ENCODE data around the gene DLX6.

The DLX6 gene

GRCh38 chr7:97011104-97011503 is 5.8 kb downstream of the DLX6 start:
- no peak for DNase-seq (ENCODE audit: low read depth in 2 of 2)

GRCh38 chr7:97011536-97012364 is 6.4 kb downstream of the DLX6 start:
- no peak for DNase-seq (ENCODE audit: low read depth in 2 of 2)

GRCh38 chr7:97012365-97013133 is 7.2 kb downstream of the DLX6 start:
- DNase-seq (ENCODE audit: low read depth in 2 of 2) = no peak

- DNase-seq (ENCODE audit: low read depth in 2 of 2) = no peak
Measured at GRCh38 chr7:97013134-97013844, 7.9 kb downstream of the DLX6 start.

- DNase-seq (ENCODE audit: low read depth in 2 of 2) = no peak
Measured at GRCh38 chr7:97013845-97014134, 8.4 kb downstream of the DLX6 start.

DNA sequence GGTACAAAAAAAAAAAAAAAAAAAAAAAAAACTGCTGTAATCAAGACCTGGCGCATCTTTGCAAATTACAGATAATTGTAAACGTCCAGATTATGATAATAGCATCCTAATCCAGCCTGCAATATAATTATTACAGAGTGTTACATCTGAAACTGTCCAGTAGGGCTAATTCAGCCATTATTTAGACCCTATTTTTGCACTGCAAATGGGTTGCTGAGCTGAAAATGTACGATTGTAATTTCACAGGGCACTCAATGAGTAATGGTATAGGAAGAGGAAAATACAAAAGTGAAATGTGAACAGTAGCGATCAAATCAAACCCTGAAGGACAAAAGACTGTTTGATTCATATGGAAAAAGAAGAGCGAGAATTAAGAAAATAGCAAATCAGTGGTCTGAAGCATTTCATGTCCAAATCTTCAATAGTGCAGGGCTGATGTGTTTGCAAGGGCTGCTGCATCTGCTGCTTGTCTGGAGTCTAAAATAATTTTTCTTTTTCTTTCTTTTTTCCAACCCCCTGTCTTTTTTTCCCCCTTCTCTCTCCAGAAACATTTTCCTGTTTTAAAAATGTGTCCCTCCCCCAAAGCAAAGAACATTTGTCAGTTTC is 8.9 kb downstream of the DLX6 start:
- no peak for DNase-seq (ENCODE audit: low read depth in 2 of 2)

GRCh38 chr7:97015279-97015678 is 9.9 kb downstream of the DLX6 start:
- no peak for DNase-seq (ENCODE audit: low read depth in 2 of 2)

- no peak for DNase-seq (ENCODE audit: low read depth in 2 of 2)
Measured at GRCh38 chr7:97015756-97016380, 10.5 kb downstream of the DLX6 start.

- no peak for DNase-seq (ENCODE audit: low read depth in 2 of 2)
Measured at GRCh38 chr7:97016381-97017191, 11.2 kb downstream of the DLX6 start.

- DNase-seq (ENCODE audit: low read depth in 2 of 2) = no peak
Measured at GRCh38 chr7:97017192-97018125, 12.1 kb downstream of the DLX6 start.

GRCh38 chr7:97018126-97018601 is 12.8 kb downstream of the DLX6 start:
- no peak for DNase-seq (ENCODE audit: low read depth in 2 of 2)

- no peak for DNase-seq (ENCODE audit: low read depth in 2 of 2)
Measured at GRCh38 chr7:97018791-97019531, 13.6 kb downstream of the DLX6 start.

- no peak for DNase-seq (ENCODE audit: low read depth in 2 of 2)
Measured at GRCh38 chr7:97019710-97020225, 14.4 kb downstream of the DLX6 start.

GRCh38 chr7:97020601-97020995 is 15.2 kb downstream of the DLX6 start:
- no peak for DNase-seq (ENCODE audit: low read depth in 2 of 2)

- DNase-seq (ENCODE audit: low read depth in 2 of 2) = no peak
Measured at GRCh38 chr7:97020996-97021746, 15.8 kb downstream of the DLX6 start.

DNA sequence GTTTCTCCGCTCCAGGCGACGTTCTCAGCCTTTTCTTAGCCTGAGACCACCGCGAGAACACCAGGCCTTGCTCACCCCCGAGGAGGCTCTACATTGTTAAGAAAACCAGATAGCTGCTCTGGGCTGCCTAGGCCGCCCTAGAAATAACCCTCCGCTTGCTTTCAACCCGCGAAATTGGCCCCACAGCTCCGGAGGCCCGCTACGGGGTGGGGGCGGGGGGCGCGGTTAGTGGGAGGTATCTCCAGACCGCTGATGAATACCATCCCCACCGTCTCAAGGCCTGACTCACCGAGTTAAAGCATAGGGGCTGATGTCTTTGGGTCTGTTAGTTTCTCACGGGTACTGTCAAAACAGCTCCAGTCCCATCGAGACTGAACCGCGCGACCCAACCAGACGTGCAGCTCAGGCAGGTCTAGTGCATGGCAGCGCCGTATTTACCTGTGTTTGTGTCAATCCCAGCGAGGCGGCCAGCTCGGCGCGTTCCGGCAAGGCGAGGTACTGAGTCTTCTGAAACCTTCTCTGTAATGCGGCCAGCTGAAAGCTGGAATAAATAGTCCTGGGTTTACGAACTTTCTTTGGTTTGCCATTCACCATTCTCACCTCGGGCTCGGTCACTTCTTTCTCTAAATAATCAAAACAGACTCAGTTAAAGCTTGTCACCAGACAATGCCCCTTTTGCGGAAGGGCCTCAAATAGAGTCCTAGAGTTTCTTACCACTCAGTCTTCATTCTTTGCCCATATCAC is 16.6 kb downstream of the DLX6 start:
- DNase-seq (ENCODE audit: low read depth in 2 of 2) = no peak
